ENCODE results near the gene BCAR1. TPM values are rescaled to one million over a fixed set of nuclear protein-coding genes. Genes with fewer than 3 reads are reported as not detected.
A peak's percentile ranks its signal among the peaks of the same experiment; 100 is the strongest.

BCAR1 gene
- total and polyA plus RNA-seq, 10 of the 15 experiments (the other 5 are each of a cell fraction or from before 2014, with no cell fraction given) = 0.13 to 14.1 (median 2.8) TPM; not detected in 1

DNA sequence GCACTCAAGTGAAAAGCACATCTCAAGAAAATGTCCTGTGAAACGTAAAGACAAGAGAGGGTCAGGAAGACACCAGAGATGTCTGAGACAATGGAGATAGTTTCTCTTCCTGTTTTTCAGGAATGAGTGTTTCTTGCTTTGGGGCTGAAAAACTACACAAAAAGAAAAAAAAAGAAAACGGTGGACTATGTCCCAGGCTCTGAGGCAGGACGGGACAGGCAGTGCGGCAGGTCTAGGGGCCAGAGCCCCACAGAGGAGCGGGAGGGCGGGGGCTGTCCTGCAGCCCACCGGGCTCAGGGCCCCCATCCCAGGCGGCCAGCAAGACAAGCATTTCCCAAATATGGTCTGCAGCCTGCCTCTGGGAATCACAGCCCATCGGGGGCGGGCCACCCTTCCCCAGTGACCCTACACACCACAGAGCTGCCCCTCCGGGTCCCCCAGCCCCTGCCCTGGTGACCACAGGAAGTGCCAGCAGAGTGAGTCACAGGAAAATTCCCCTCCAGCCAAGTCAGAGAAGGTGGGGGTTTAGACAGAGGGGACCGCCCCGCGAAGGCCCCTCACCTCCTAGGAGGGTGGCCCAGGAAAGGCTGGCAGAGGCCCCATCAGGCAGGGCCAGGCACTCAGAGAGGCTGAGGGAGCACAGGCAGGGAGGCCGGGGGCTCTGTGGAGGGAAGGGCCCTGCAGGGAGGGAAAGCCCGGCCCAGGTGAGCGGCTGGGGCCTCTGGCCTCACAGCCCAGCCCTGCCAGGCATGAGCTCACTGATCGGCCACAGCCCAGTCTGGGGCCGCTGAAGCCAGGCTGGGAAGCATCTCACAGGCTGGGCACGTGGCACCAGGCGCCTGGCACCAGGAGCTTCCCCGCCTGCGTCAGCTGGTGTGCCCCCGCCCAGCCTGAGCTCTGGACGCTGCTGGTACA, 6.3 kb downstream of the BCAR1 start (continued):
- TF ChIP-seq MTA2 (IDR thresholded peaks at IDR 0.05; ENCODE audit: low read depth) (peak; percentile 33; the same call in 1 of the 2 replicates), SMC3 (IDR thresholded peaks at IDR 0.05; ENCODE audit: borderline replicate concordance, low read length) (no peak), RAD51 (IDR thresholded peaks at IDR 0.05) (no peak), IKZF2 (IDR thresholded peaks at IDR 0.05) (peak; percentile 56 to 68), BHLHE40 (IDR thresholded peaks at IDR 0.05; ENCODE audit: borderline replicate concordance in 1 of 2, low read depth in 2 of 2, low read length in 1 of 2) (peak in 1 of 2 experiments; percentile 58; a peak in 1 of 4 replicates), SIX5 (IDR thresholded peaks at IDR 0.05; ENCODE audit: low read depth, low read length, severe bottlenecking) (no peak), RB1 (IDR thresholded peaks at IDR 0.05; ENCODE audit: borderline replicate concordance) (no peak), HCFC1 (IDR thresholded peaks at IDR 0.05; ENCODE audit: low read length) (no peak), IKZF1 (conservative IDR thresholded peaks at IDR 0.05) (peak; percentile 58; the same call in 1 of the 2 replicates), SMARCA5 (IDR thresholded peaks at IDR 0.05) (no peak), YY1 (IDR thresholded peaks at IDR 0.05; ENCODE audit: low read depth, low read length) (no peak), DPF2 (IDR thresholded peaks at IDR 0.05) (peak; percentile 94), ZNF384 (IDR thresholded peaks at IDR 0.05; ENCODE audit: borderline replicate concordance, low read depth, low read length) (0 out of 2 replicates have a peak, but pooled peaks have one; percentile 9), MEF2A (IDR thresholded peaks at IDR 0.05; ENCODE audit: insufficient read depth, low read depth, low read length) (no peak), HDGF (IDR thresholded peaks at IDR 0.05) (0 out of 2 replicates have a peak, but pooled peaks have one; percentile 49), MYB (IDR thresholded peaks at IDR 0.05; ENCODE audit: borderline replicate concordance, low read depth, low read length) (no peak), RUNX3 (IDR thresholded peaks at IDR 0.05; ENCODE audit: low read length) (peak; percentile 69), MEF2B (IDR thresholded peaks at IDR 0.05; ENCODE audit: partially characterized antibody, poor library complexity, severe bottlenecking) (peak; percentile 36), SREBF2 (IDR thresholded peaks at IDR 0.05; ENCODE audit: low read length) (no peak), NR2F1 (conservative IDR thresholded peaks at IDR 0.05) (peak; percentile 91)
- TF ChIP-seq, protein P1, sequence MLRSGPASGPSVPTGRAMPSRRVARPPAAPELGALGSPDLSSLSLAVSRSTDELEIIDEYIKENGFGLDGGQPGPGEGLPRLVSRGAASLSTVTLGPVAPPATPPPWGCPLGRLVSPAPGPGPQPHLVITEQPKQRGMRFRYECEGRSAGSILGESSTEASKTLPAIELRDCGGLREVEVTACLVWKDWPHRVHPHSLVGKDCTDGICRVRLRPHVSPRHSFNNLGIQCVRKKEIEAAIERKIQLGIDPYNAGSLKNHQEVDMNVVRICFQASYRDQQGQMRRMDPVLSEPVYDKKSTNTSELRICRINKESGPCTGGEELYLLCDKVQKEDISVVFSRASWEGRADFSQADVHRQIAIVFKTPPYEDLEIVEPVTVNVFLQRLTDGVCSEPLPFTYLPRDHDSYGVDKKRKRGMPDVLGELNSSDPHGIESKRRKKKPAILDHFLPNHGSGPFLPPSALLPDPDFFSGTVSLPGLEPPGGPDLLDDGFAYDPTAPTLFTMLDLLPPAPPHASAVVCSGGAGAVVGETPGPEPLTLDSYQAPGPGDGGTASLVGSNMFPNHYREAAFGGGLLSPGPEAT (IDR thresholded peaks at IDR 0.05; ENCODE audit: low read depth) = 0 out of 2 replicates have a peak, but pooled peaks have one; percentile 23
- TF ChIP-seq, protein P2, sequence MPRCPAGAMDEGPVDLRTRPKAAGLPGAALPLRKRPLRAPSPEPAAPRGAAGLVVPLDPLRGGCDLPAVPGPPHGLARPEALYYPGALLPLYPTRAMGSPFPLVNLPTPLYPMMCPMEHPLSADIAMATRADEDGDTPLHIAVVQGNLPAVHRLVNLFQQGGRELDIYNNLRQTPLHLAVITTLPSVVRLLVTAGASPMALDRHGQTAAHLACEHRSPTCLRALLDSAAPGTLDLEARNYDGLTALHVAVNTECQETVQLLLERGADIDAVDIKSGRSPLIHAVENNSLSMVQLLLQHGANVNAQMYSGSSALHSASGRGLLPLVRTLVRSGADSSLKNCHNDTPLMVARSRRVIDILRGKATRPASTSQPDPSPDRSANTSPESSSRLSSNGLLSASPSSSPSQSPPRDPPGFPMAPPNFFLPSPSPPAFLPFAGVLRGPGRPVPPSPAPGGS (IDR thresholded peaks at IDR 0.05; ENCODE audit: borderline replicate concordance, insufficient read depth, low read depth, low read length, poor library complexity, severe bottlenecking) = peak; percentile 38
